D721Med (cell line): Measurements from ENCODE around the gene SDHAF1.

ENCODE experiments used
- DNase-seq: peaks from one replicate; pipeline ENCODE4 v3.0.0; 2011; ENCODE audit warnings: low spot score; ENCODE audit not compliant: insufficient read length
- FAIRE-seq: peaks from 2 replicates; lab custom pipeline; 2011; peaks lifted over from hg19 to GRCh38; lab: Jason Lieb, UNC
- CTCF ChIP-seq: IDR thresholded peaks from 2 replicates; pipeline ENCODE4 v1.5.1; 2012; ENCODE audit warnings: mild to moderate bottlenecking, control low read depth; ENCODE audit not compliant: insufficient read depth; ENCODE audit errors: missing control alignments

Gene SDHAF1

GRCh38 chr19:35988824-35989223 lies 6.2 kb upstream of the SDHAF1 start:
- no peak for TF ChIP-seq CTCF
- FAIRE-seq (no peak), DNase-seq (no peak)

GRCh38 chr19:35990156-35990555 lies 4.8 kb upstream of the SDHAF1 start:
- TF ChIP-seq CTCF = no peak
- FAIRE-seq = no peak
- DNase-seq = no peak

- DNase-seq = no peak
- TF ChIP-seq CTCF = no peak
- FAIRE-seq = no peak
Observed at GRCh38 chr19:35990771-35991730, 3.9 kb upstream of the SDHAF1 start.

GRCh38 chr19:35991731-35992450 lies 3.1 kb upstream of the SDHAF1 start:
- no peak for DNase-seq
- FAIRE-seq = no peak
- no peak for TF ChIP-seq CTCF

- TF ChIP-seq CTCF = no peak
- DNase-seq = no peak
- no peak for FAIRE-seq
Observed at GRCh38 chr19:35992907-35993765, 1.9 kb upstream of the SDHAF1 start.

GRCh38 chr19:35993923-35994598 lies 927 bp upstream of the SDHAF1 start:
- no peak for TF ChIP-seq CTCF
- no peak for DNase-seq
- no peak for FAIRE-seq
